GM12891 (cell line): Measurements from ENCODE around the gene RASA1.

ENCODE experiments used
- DNase-seq: peaks from one replicate; pipeline ENCODE4 v3.0.0; 2011; ENCODE audit warnings: low spot score; ENCODE audit not compliant: insufficient read length
- FAIRE-seq: peaks from 2 replicates; lab custom pipeline; 2011; peaks lifted over from hg19 to GRCh38; lab: Jason Lieb, UNC
- PAX5 ChIP-seq: IDR thresholded peaks from 2 replicates; pipeline ENCODE4 v1.6.1; 2011; ENCODE audit warnings: low read length, moderate library complexity, mild to moderate bottlenecking; ENCODE audit not compliant: insufficient read depth, severe bottlenecking
- POLR2A ChIP-seq: IDR thresholded peaks from 2 replicates; pipeline ENCODE4 v1.6.1; 2011; ENCODE audit warnings: low read depth, low read length, control low read depth
- POLR2AphosphoS5 ChIP-seq: IDR thresholded peaks from 2 replicates; pipeline ENCODE4 v1.6.1; 2011; ENCODE audit warnings: low read depth, low read length, control low read depth
- POU2F2 ChIP-seq: IDR thresholded peaks from 2 replicates; pipeline ENCODE4 v1.6.1; 2011; ENCODE audit warnings: low read depth, mild to moderate bottlenecking, control low read depth, low read length, moderate library complexity
- SPI1 ChIP-seq: IDR thresholded peaks from 2 replicates; pipeline ENCODE4 v1.6.1; 2011; ENCODE audit warnings: low read depth, low read length, control low read depth
- TAF1 ChIP-seq: IDR thresholded peaks from 2 replicates; pipeline ENCODE4 v1.6.1; 2011; ENCODE audit warnings: low read depth, low read length, control low read depth

The RASA1 gene

DNA sequence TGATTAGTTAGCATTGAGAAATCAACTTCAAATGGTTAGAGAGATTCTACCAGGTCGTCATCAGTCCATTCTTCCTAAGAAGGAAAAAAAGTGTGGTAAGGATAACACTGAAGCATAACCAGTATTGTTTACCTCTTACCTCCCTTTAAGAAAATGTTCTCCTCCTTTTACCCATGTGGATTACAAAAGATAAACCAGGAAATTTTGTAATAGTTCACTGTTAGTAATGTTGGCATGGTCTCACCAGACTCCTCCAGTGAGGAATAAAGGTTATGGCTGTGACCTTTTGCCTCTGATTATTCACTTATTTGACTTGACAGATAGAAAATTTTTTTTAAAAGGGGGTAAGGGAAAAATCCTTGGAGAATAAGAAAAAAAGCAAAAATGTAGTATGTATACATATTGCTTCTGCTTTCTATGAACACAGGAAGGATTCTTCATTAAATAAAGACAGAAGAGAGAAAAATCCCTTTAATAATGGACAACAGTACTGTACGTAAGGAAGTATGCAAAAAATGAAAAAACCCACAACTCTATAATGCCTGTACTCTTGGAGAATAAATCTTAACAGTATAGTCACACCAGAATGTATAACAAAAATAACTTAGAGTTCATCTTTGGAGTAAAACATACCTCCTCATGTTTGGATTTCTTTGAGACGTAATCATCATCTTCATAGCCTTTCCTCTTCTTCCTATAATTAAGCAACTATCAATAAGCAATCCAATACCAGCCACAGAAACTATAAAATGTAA, 126.9 kb downstream of the RASA1 start:
- FAIRE-seq (no peak), DNase-seq (no peak)
- TF ChIP-seq TAF1 (no peak), POU2F2 (no peak), PAX5 (no peak), POLR2A (no peak), POLR2AphosphoS5 (no peak), SPI1 (no peak)

DNA sequence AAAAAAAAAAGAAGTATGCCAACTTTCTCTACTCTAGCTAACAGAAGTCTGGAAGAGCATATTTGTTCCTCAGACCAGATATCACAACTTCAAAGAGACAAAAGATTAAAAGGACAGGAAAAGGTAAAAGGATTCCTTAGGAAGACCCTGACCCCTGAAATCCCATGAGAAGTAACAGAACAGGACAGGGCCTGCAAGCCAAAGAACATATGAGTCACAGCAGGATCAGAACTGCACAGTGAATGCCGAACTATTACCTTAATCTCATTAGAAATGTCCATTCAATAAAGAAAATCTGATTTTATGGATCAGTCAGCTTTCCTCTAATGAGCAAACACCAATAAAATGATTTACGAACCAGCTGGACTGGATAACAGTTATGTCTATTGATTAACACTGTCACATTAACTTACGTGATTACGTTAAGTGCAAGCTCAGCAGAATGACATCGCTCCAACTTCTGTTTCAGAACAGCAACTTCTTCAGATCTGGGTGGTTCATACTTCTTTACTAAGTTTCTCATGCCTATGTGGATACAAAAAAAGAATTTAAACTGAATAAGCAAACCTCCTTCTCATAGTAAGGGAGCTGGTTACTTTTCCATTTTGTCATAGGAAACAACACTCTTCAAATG, 131.4 kb downstream of the RASA1 start:
- no peak for DNase-seq
- TF ChIP-seq PAX5 (no peak), POLR2AphosphoS5 (no peak), SPI1 (no peak)
- FAIRE-seq = peak; percentile 43

DNA sequence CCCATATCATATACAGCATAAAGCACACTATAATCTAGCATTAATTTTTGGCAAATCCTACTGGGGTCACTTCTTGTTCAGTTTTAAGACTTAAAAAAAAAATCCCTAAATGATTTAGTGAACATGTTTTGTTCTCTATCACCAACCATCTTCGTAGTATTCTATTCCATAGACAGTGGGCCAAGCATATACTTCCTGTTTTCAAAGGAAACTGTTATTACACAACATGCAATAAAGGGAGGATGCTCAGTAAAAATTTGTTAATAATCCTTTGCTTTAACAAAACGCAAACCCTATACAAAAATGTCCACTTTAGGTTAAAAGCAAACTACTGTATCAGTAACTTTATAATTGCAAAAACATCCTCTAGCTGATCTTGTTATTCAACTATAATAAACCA, 132.0 kb downstream of the RASA1 start:
- TF ChIP-seq POU2F2 = no peak
- TF ChIP-seq POLR2A = no peak
- no peak for TF ChIP-seq TAF1
- no peak for TF ChIP-seq SPI1
- TF ChIP-seq PAX5 = no peak
- no peak for TF ChIP-seq POLR2AphosphoS5
- DNase-seq (no peak), FAIRE-seq (no peak)

DNA sequence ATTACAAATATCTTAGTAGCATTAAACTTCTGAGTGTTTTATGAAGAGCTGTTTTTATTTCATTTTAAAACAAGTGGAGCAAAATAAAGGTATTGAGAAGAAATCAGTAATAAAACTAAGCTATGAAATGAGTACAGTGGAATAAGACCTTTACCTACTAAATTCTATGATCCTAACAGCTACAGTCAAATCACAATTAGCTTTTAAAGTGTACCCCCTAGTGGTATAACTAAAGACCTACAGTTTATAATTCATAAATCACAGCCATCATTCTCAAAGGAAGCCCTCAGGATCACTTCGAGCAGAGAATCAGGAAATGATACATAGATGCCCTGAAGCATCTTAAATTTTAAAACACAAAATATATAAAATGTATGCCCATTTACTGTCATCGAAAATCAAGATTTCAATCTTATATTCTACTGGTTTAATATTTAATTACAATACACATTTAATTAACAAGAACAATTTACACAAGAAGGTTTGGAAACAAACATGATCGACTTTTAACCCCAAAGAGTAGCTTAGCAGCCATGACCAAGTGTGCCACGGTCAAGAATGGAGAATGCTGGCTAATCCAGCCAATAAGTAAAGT, 132.7 kb downstream of the RASA1 start:
- DNase-seq (no peak), FAIRE-seq (no peak)
- TF ChIP-seq POLR2AphosphoS5 = no peak
- no peak for TF ChIP-seq TAF1
- TF ChIP-seq POLR2A = no peak

DNA sequence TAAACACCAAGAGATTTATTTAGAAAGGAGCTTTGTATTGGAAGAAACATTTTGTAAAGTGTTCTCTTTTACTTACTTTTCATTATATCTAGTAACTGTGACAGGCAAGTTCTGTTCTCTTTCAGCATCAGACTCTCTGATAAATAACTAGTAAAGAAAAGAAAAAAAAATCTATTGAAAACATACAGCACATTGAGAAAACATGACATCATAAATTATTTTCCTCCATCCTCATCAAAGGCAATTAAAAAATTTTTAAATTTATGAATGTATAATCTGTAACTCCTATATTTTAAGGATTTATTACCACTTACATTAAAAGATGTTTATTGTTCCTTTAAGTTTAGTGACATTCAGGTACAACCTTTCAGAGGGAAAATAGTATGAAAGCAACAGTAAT, 133.9 kb downstream of the RASA1 start:
- DNase-seq = no peak
- no peak for FAIRE-seq
- TF ChIP-seq SPI1 = no peak

DNA sequence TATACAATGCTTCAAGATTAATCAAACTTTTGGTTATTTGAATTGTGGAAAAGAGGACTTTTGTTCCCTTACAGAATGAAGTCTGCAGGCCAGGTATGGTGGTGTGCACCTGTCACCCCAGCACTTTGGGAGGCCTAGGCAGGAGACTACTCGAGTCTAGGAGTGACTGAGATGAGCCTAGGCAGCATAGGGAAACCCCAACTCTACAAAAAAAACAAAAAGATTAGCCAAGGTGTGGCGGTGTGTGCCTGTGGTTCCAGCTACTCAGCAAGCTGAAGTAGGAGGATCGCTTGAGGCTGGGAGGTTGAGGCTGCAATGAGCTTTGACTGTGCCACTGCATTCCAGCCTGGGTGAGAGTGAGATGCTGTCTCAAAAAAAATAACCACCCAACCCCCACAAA, 135.7 kb downstream of the RASA1 start:
- DNase-seq (no peak), FAIRE-seq (no peak)
- no peak for TF ChIP-seq POLR2AphosphoS5

DNA sequence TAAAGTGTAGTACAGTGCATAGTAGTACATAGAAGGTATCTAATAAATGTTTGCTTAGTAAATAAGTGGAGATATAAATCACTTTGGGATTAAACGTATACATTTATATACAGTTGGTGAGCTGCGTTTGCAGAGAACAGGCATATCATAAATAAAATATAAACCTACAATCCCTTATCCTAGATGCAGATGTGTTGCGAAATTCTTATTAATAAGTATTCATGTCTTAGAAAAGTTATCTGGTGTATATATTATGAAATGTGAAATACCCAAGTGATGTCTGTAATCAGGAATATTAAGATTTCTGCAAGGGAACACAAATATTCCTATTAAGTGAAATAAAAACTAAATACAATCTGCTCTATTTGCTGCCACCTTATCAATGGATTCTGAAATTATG, 136.2 kb downstream of the RASA1 start:
- TF ChIP-seq POU2F2 (no peak), SPI1 (no peak), TAF1 (no peak), PAX5 (no peak), POLR2AphosphoS5 (no peak), POLR2A (no peak)
- DNase-seq = no peak
- no peak for FAIRE-seq

DNA sequence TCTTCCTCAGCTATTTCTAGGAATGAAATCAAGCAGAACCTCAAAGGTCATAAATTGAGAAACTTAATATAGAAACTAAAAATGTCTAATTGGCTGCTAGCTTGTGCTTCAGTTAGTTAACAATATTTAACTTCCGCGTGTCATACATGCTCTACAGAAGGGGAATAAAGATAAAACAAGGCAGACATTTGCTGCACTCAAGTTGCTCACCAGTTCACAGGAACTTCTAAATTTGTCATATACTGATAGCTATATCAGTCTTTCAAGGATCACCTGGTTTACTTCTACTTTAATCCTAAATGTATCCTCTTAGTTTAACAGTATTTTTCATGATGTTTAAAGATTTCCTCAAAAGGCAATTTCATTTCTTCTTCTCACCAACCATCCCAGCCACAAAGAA, 136.7 kb downstream of the RASA1 start:
- FAIRE-seq = no peak

DNA sequence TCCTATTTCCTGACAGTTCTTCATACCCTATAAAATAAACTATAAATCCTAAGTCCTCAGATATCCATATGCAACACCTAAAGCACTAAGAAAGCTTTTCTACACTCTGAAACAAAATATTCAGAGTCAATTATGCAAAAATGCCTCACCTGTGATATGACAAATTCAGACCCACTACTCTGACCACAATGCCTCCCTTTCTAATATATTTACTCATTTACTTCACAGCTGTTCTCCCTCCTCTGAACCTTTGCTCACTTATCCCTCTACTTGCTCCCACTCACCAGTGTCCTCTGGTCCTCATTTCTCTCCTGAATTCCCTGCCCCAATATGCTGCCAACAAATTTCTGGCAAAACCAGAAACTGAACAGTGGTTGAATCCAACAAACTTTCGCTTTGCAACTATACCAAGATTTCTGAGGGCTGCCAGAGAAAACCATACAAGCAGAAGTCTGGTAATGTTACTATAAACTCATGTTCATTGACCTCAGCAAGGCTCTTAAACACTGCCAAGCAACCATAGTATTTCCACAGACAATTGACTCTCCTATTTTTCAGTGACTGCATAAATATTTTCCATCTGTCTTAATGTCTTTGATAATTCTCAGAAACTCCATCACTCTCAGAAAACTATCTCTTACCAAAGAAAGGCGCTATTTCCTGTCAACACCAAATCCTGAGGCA, 137.9 kb downstream of the RASA1 start:
- FAIRE-seq (no peak), DNase-seq (no peak)
- TF ChIP-seq POU2F2 = no peak
- TF ChIP-seq SPI1 = no peak
- no peak for TF ChIP-seq POLR2AphosphoS5
- TF ChIP-seq TAF1 = no peak
- TF ChIP-seq POLR2A = no peak
- no peak for TF ChIP-seq PAX5

More for the DNA sequence above, 136.7 kb downstream of the RASA1 start:
- DNase-seq = no peak
- TF ChIP-seq PAX5 (no peak), POU2F2 (no peak), POLR2AphosphoS5 (no peak), POLR2A (no peak), SPI1 (no peak), TAF1 (no peak)

DNA sequence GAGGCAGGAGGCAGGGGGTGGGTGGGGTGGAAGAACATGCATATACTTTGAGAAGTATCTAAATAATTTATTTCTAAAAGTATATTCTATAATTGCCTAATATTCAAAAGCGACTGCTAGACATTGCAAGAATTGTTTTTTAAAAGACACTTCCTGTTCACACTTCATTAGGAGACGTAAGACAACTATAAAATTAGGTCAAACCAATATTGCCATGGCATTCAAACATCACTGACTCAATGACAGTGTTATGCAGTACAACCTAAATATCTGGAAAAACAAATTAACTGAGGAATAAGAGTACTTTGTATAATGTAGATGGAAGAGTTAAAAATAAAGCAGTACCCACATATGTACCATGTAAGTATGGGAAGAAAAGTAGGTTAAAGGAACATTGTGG, 140.5 kb downstream of the RASA1 start:
- DNase-seq (no peak), FAIRE-seq (no peak)
- no peak for TF ChIP-seq POU2F2
- no peak for TF ChIP-seq SPI1
- no peak for TF ChIP-seq POLR2AphosphoS5
- TF ChIP-seq PAX5 = no peak
- no peak for TF ChIP-seq TAF1
- no peak for TF ChIP-seq POLR2A
